Measurements from ENCODE around the gene DYSF.

DNA sequence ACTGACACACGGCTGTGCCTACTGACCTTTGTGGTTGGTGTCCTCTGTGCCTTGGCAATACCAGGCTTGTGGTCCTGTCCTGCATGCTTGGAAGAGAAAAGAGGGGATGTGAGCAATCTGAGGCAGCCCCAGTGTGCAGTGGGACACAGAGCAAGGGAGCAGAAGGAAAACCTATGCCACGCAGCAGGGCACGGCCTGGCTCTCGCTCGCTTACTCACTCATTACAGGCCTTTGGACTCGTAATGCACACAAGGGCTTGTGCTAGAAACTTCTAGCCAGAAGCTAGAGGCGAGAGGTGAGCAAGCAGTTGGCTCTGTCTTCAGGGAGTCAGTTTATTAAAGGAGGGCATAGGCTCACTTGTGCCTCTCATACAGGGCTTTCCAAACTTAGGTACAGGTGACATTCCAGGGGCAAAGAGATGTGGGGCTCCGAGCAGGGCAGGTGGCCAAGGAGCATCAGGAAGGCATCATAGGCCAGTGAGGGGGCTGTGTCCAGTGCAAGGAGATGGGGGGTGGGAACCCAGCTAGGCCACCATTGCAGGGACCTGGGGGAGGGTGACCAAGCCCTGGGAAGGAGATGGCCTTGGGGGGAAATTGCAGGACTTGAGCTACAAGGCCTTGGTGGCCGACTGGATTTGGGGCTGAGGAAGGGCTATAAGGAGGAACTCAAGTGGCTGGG lies 100.8 kb downstream of the DYSF start:
- TF ChIP-seq, protein P1, sequence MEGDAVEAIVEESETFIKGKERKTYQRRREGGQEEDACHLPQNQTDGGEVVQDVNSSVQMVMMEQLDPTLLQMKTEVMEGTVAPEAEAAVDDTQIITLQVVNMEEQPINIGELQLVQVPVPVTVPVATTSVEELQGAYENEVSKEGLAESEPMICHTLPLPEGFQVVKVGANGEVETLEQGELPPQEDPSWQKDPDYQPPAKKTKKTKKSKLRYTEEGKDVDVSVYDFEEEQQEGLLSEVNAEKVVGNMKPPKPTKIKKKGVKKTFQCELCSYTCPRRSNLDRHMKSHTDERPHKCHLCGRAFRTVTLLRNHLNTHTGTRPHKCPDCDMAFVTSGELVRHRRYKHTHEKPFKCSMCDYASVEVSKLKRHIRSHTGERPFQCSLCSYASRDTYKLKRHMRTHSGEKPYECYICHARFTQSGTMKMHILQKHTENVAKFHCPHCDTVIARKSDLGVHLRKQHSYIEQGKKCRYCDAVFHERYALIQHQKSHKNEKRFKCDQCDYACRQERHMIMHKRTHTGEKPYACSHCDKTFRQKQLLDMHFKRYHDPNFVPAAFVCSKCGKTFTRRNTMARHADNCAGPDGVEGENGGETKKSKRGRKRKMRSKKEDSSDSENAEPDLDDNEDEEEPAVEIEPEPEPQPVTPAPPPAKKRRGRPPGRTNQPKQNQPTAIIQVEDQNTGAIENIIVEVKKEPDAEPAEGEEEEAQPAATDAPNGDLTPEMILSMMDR (IDR thresholded peaks at IDR 0.05): no peak
- no peak for TF ChIP-seq EZH2 (IDR thresholded peaks at IDR 0.05; ENCODE audit: borderline replicate concordance, insufficient read depth, low read depth, low read length, poor library complexity, severe bottlenecking)

Measured in B cell (primary cell).